ENCODE measurements around the gene LSM4.

Gene LSM4

GRCh38 chr19:18310966-18311365 lies 11.9 kb downstream of the LSM4 start:
- H3K4me2 ChIP-seq (ENCODE audit: low read depth, low read length, poor library complexity, severe bottlenecking), result no peak overlapping the region
- no peaks in the 10 kb centered on the region for H3K9me3 ChIP-seq (ENCODE audit: insufficient read depth, low read length)
- H4K20me1 ChIP-seq (ENCODE audit: low read depth, low read length), result no peaks in the 10 kb centered on the region
- H3K36me3 ChIP-seq (ENCODE audit: low read length), result no peaks in the 10 kb centered on the region
- H3K9ac ChIP-seq (ENCODE audit: low read length), result no peak overlapping the region
- H3K79me2 ChIP-seq (ENCODE audit: insufficient read depth, low read length), result no peaks in the 10 kb centered on the region
- no peaks in the 10 kb centered on the region for H3K9me2 ChIP-seq (replicated peaks; ENCODE audit: insufficient read depth, low read length)
- TF ChIP-seq CTCF (IDR thresholded peaks at IDR 0.05; ENCODE audit: insufficient read depth, low read length, poor library complexity, severe bottlenecking) (no peak), EZH2phosphoT487 (conservative IDR thresholded peaks at IDR 0.05; ENCODE audit: low read length) (no peak)
- no peaks in the 10 kb centered on the region for H3K27me3 ChIP-seq (ENCODE audit: low read length)
- H3K27ac ChIP-seq (ENCODE audit: low read depth, low read length), result no peak overlapping the region
- no peak overlapping the region for H2AFZ ChIP-seq (ENCODE audit: low read depth, low read length, severe bottlenecking)
- H3K4me3 ChIP-seq (ENCODE audit: insufficient read depth, low read length, poor library complexity, severe bottlenecking), result no peak overlapping the region
- H3F3A ChIP-seq (ENCODE audit: insufficient read depth), result peaks cover 6% of the 10 kb centered on the region; the same call in 1 of the 2 replicates

GRCh38 chr19:18310118-18310909 lies 12.6 kb downstream of the LSM4 start:
- H3K9ac ChIP-seq (ENCODE audit: low read length), result no peak overlapping the region
- H3K79me2 ChIP-seq (ENCODE audit: insufficient read depth, low read length), result no peaks in the 10 kb centered on the region
- no peak overlapping the region for H3K4me3 ChIP-seq (ENCODE audit: insufficient read depth, low read length, poor library complexity, severe bottlenecking)
- no peaks in the 10 kb centered on the region for H3K9me3 ChIP-seq (ENCODE audit: insufficient read depth, low read length)
- H2AFZ ChIP-seq (ENCODE audit: low read depth, low read length, severe bottlenecking), result no peak overlapping the region
- no peaks in the 10 kb centered on the region for H3K36me3 ChIP-seq (ENCODE audit: low read length)
- no peak overlapping the region for H3K4me2 ChIP-seq (ENCODE audit: low read depth, low read length, poor library complexity, severe bottlenecking)
- TF ChIP-seq CTCF (IDR thresholded peaks at IDR 0.05; ENCODE audit: insufficient read depth, low read length, poor library complexity, severe bottlenecking), result no peak
- TF ChIP-seq EZH2phosphoT487 (conservative IDR thresholded peaks at IDR 0.05; ENCODE audit: low read length), result no peak
- H4K20me1 ChIP-seq (ENCODE audit: low read depth, low read length), result no peaks in the 10 kb centered on the region
- no peak overlapping the region for H3K27ac ChIP-seq (ENCODE audit: low read depth, low read length)
- H3K9me2 ChIP-seq (replicated peaks; ENCODE audit: insufficient read depth, low read length), result no peaks in the 10 kb centered on the region
- peaks cover 6% of the 10 kb centered on the region; the same call in 1 of the 2 replicates for H3F3A ChIP-seq (ENCODE audit: insufficient read depth)
- no peaks in the 10 kb centered on the region for H3K27me3 ChIP-seq (ENCODE audit: low read length)

- Histone ChIP-seq H2AFZ (ENCODE audit: low read depth, low read length, severe bottlenecking) (no peak overlapping the region), H3K27ac (ENCODE audit: low read depth, low read length) (no peak overlapping the region), H3K79me2 (ENCODE audit: insufficient read depth, low read length) (no peaks in the 10 kb centered on the region), H3K9me3 (ENCODE audit: insufficient read depth, low read length) (no peaks in the 10 kb centered on the region), H3F3A (ENCODE audit: insufficient read depth) (peaks cover 13% of the 10 kb centered on the region; the same call in 1 of the 2 replicates), H3K4me2 (ENCODE audit: low read depth, low read length, poor library complexity, severe bottlenecking) (no peak overlapping the region), H4K20me1 (ENCODE audit: low read depth, low read length) (no peaks in the 10 kb centered on the region), H3K9me2 (replicated peaks; ENCODE audit: insufficient read depth, low read length) (no peaks in the 10 kb centered on the region), H3K27me3 (ENCODE audit: low read length) (no peaks in the 10 kb centered on the region), H3K36me3 (ENCODE audit: low read length) (no peaks in the 10 kb centered on the region), H3K4me3 (ENCODE audit: insufficient read depth, low read length, poor library complexity, severe bottlenecking) (no peak overlapping the region), H3K9ac (ENCODE audit: low read length) (no peak overlapping the region)
- TF ChIP-seq EZH2phosphoT487 (conservative IDR thresholded peaks at IDR 0.05; ENCODE audit: low read length), result no peak
- no peak for TF ChIP-seq CTCF (IDR thresholded peaks at IDR 0.05; ENCODE audit: insufficient read depth, low read length, poor library complexity, severe bottlenecking)
Measured at GRCh38 chr19:18309525-18310064, 13.3 kb downstream of the LSM4 start.
